ENCODE results near the gene FYN.

FYN gene

GRCh38 chr6:111707773-111708172, 165.5 kb downstream of the FYN start:
- DNase-seq (no peak), ATAC-seq (no peak)

- no peak for ATAC-seq
- no peak for DNase-seq
These were observed 166.3 kb downstream of the FYN start for GRCh38 chr6:111706841-111707391.

GRCh38 chr6:111703723-111704122, 169.5 kb downstream of the FYN start:
- ATAC-seq (no peak), DNase-seq (no peak)

GRCh38 chr6:111702268-111702667, 171.0 kb downstream of the FYN start:
- DNase-seq (no peak), ATAC-seq (no peak)

- ATAC-seq, result no peak
- DNase-seq, result no peak
These were observed 172.1 kb downstream of the FYN start for GRCh38 chr6:111701146-111701545.

- ATAC-seq (peak; percentile 32), DNase-seq (no peak)
These were observed 173.0 kb downstream of the FYN start for GRCh38 chr6:111700135-111700690.

GRCh38 chr6:111699123-111699522, 174.1 kb downstream of the FYN start:
- DNase-seq, result no peak
- no peak for ATAC-seq

- ATAC-seq, result no peak
- no peak for DNase-seq
These were observed 176.4 kb downstream of the FYN start for GRCh38 chr6:111696814-111697213.

GRCh38 chr6:111692327-111693164, 180.7 kb downstream of the FYN start:
- DNase-seq, result no peak
- peak; percentile 20 for ATAC-seq

- no peak for ATAC-seq
- no peak for DNase-seq
These were observed 181.7 kb downstream of the FYN start for GRCh38 chr6:111691345-111692225.

- DNase-seq (no peak), ATAC-seq (no peak)
These were observed 183.3 kb downstream of the FYN start for GRCh38 chr6:111689946-111690345.

GRCh38 chr6:111689419-111689818, 183.8 kb downstream of the FYN start:
- no peak for ATAC-seq

GRCh38 chr6:111688331-111688730, 184.9 kb downstream of the FYN start:
- ATAC-seq (no peak), DNase-seq (no peak)

More at GRCh38 chr6:111689419-111689818, 183.8 kb downstream of the FYN start:
- no peak for DNase-seq

GRCh38 chr6:111687652-111688051, 185.6 kb downstream of the FYN start:
- DNase-seq, result no peak
- no peak for ATAC-seq

GRCh38 chr6:111686932-111687266, 186.4 kb downstream of the FYN start:
- ATAC-seq, result no peak

GRCh38 chr6:111686249-111686931, 186.9 kb downstream of the FYN start:
- DNase-seq, result no peak
- no peak for ATAC-seq

More at GRCh38 chr6:111686932-111687266, 186.4 kb downstream of the FYN start:
- DNase-seq, result no peak

GRCh38 chr6:111685526-111685925, 187.7 kb downstream of the FYN start:
- ATAC-seq, result no peak

GRCh38 chr6:111685058-111685457, 188.2 kb downstream of the FYN start:
- DNase-seq (no peak), ATAC-seq (no peak)

More at GRCh38 chr6:111685526-111685925, 187.7 kb downstream of the FYN start:
- no peak for DNase-seq

GRCh38 chr6:111683749-111684267, 189.4 kb downstream of the FYN start:
- ATAC-seq, result no peak
- DNase-seq, result no peak

GRCh38 chr6:111683157-111683556, 190.1 kb downstream of the FYN start:
- DNase-seq (no peak), ATAC-seq (no peak)

GRCh38 chr6:111681860-111682259, 191.4 kb downstream of the FYN start:
- DNase-seq (no peak), ATAC-seq (no peak)
